Thyroid gland (tissue), 4 donors: ENCODE data around the gene CLRN3.

Experiments used
- CTCF ChIP-seq, 6 experiments: fragments of 200-600 bp in 3 of 6; fragments of 450-650 bp in 3 of 6; sonication (generic) in 3 of 6; IDR thresholded peaks; one replicate each; pipeline ENCODE4 v1.5.1; 2016 to 2019; ENCODE audit warnings: antibody characterized with exemption in 6 of 6, mild to moderate bottlenecking in 2 of 6, inconsistent platforms in 1 of 6, moderate library complexity in 1 of 6
- POLR2A ChIP-seq, 2 donors: fragments of 450-650 bp; IDR thresholded peaks; one replicate each; pipeline ENCODE4 v1.6.1; 2017; ENCODE audit warnings: antibody characterized with exemption in 2 of 2, mild to moderate bottlenecking in 2 of 2, moderate library complexity in 1 of 2

DNA sequence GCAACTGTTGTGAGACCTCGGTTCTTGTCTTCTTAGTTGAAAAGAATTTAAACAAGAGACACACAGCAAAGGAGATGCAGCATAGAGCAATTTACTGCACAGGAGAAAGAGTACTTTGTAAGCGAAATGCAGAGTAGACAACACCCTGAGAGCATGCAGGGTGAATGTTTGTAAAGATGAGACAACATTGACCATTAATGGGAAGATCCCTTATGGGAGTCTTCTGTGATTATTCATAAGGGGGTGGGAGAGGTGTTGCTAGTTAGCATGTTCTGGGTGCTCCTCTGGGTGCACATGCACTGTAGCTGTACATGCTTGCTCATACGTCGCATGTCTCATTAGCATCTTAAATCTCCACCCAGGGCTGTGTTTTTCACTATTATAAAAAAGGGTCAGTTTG, 62.3 kb downstream of the CLRN3 start:
- TF ChIP-seq CTCF (IDR thresholded peaks at IDR 0.05) (no peak), POLR2A (IDR thresholded peaks at IDR 0.05) (no peak)
